Lung microvascular endothelial cell (primary cell): Measurements from ENCODE around the gene SMTNL2. TPM values are rescaled to one million over a fixed set of nuclear protein-coding genes. Genes with fewer than 3 reads are reported as not detected.
"Not testable (repeated sequence)": the region's sequence is repeated elsewhere in the genome, so short reads cannot be mapped to it uniquely, and the experiment has no call there.

Source experiments
- DNase-seq, 2 donors: peaks; one replicate each; pipeline versions ENCODE4 v3.0.0 to v3.0.0-alpha.2; 2010; ENCODE audit warnings: low read depth in 2 of 2
- total RNA-seq: library from RNA; depleted of rRNA; stranded (reverse); fragments of >200 nt; gene quantifications from 2 replicates; pipeline ENCODE4 v1.2.1, GENCODE V29; 2014

SMTNL2 gene
- total RNA-seq, 1 donor from 2014 or later, result not detected

GRCh38 chr17:4559966-4560365 is 24.4 kb upstream of the SMTNL2 start:
- DNase-seq, result no peak

DNA sequence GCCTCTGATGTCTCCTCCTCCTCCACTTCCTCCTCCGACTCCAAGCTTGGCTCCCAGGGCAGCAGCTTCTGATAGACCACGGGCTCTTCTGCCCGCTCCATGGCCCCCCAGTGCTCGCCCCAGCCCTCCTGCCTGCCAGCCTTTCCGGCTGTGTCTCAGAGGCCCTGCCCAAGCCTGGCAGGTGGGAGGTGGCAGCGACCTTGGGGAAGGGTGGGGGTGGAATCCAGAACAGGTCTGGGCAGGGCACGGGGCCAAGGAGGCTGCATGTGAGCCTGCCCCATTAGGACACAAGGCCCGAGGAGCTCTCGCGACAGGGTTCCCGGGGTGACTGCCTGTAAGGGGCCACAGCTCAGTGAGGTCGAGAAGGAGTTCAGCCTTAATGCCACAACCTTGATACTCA is 23.9 kb upstream of the SMTNL2 start, which contains the start of gene GGT6:
Gene GGT6, minus strand, starts transcription at position 157 of the 400 bp plus-strand sequence. Its CDS starts 56 bp downstream, at position 101.
- DNase-seq, result no peak

GRCh38 chr17:4560837-4561256 is 23.5 kb upstream of the SMTNL2 start:
- no peak for DNase-seq

- no peak for DNase-seq
These were observed 22.0 kb upstream of the SMTNL2 start for GRCh38 chr17:4562015-4562969.

DNA sequence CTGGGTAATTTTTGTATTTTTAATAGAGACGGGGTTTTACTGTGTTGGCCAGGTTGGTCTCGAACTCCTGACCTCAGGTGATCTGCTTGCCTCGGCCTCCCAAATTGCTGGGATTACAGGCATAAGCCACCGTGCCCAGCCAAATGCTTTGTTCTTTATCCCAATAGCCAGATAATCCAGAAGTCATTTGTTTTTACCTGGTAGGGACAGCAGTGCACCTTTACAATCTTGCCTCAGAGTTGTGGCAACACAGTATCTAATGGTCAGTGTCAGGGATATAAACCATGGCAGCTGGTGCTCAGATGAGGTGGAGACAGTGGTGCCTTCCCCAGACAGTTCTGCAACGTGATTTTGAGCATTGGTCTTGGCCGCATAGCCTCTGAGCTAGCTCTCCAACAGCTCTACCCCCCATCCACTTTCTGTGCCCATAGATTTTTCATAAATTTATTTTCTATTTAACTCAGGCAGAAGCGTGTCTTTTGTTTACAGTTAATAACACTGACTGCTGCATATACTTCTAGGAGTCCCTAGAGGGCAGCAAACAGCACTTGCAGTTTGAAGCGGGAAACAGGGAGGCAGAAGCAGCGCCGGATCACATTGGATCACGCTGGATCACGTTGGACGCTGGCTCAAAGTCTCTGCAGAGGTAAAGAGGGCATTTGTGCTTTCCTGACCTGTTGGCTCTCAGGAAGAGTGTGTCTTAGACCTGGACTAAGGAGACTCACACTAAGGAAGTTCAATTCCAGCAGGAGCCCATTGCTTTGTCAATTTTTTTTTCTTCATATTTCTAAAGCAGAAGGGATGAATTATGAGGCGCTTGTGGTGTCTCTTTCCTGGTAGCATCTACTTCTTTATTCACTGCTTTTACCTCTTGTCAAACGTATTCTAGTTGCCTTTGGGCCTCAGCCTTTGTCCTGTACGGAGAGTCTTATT is 18.9 kb upstream of the SMTNL2 start:
- peak; percentile 82 to 85 for DNase-seq

GRCh38 chr17:4566785-4567184 is 17.5 kb upstream of the SMTNL2 start:
- peak; percentile 49 to 66 for DNase-seq

- DNase-seq, result no peak
These were observed 14.7 kb upstream of the SMTNL2 start for GRCh38 chr17:4569591-4569990.

DNA sequence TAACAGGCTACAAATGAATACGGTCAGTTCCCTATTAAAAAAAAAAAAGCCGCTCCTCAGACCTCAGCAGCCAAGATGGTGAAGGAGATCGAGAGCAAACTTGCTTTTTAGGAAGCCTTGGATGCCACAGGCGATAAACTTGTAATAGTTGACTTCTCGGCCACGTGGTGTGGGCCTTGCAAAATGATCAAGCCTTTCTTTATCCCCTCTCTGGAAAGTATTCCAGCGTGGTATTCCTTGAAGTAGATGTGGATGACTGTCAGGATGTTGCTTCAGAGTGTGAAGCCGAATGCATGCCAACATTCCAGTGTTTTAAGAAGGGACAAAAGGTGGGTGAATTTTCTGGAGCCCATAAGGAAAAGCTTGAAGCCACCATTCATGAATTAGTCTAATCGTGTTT is 12.2 kb upstream of the SMTNL2 start:
- DNase-seq, result no peak

DNA sequence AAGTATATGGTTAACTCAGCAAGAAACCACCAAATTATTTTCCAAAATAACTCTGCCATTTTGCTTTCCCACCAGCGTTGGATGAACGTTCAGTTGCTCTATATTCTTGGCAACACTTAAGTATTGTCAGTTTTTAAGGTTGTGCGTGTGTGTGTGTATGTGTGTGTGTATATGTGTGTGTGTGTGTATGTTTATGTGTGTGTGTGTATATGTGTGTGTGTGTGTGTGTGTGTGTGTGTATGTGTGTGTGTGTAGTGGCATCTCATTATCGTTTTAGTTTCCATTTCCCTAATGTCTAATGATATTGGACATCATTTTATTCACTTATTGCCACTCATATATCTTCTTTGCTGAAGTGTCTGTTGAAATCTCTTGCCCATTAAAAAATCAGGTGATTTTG is 11.2 kb upstream of the SMTNL2 start:
- DNase-seq, result no peak

DNA sequence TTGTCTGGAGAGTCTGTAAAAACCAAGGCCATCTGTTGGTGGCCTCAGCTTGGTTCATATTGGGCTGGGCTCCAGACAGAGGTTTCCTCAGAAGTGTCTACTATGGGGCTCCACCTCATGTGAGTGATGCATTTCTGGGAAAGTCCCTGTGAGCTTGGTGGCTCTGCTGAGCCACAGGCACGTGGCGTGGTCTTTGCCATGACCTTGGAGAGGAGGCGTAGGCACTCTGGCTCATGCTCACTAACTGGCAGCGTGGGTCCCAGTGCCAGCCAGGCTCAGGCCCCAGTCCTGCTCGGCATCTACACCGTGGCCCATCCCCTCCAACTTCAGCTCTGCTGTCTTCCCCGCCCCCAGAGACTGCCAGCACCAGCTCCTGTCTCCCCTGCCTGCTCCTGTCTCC is 10.7 kb upstream of the SMTNL2 start:
- no peak for DNase-seq

GRCh38 chr17:4574448-4575045 is 9.8 kb upstream of the SMTNL2 start:
- DNase-seq, result no peak

- DNase-seq, result no peak
These were observed 8.2 kb upstream of the SMTNL2 start for GRCh38 chr17:4576161-4576558.

GRCh38 chr17:4576729-4577322 is 7.5 kb upstream of the SMTNL2 start:
- DNase-seq, result no peak

DNA sequence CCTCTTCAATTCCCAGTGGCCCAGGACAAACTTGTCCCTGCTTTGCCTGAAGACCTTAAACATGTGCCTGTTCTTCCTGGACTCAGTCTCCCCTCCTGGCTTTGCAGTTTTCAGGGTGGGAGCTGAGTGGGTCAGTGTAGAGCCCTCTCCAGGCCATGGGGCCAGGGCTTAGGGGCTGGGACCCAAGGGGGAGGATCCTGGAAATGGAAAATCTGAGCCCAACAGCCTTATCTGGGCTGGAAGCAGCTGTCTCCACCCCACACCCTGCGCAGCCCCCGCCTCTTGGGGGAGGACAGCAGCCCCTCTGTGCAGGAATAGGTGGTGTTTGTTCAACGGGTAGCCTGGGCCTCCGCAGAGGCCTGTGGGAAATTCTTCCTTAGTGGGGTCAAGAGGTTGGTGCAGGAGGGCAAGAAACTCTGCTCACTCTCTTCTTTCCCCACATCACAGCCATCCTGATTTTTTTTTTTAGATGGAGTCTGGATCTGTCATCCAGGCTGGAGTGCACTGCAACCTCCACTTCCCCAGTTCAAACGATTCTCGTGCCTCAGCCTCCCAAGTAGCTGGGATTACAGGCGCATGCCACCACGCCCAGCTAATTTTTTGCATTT is 6.8 kb upstream of the SMTNL2 start:
- no peak for DNase-seq

GRCh38 chr17:4578349-4578748 is 6.0 kb upstream of the SMTNL2 start:
- not testable (repeated sequence) for DNase-seq

DNA sequence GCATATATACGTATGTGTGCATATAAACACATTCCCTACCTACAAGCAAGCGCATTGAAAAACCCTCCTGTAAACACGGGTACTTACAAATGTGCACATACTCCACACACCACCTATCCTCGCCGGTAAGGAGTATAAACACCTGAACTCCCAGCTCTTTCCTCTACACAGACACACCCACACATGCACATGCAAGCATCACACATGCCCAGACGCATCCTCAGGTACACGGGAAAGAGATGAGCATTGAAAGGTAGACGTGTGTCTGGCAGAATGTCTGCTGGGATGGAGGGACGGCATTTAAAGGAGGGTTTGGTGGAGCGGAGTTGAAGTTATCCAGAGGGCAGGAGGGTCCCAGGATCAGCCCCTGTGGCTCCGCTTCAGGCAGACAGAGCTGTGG is 4.7 kb upstream of the SMTNL2 start:
- DNase-seq, result no peak

DNA sequence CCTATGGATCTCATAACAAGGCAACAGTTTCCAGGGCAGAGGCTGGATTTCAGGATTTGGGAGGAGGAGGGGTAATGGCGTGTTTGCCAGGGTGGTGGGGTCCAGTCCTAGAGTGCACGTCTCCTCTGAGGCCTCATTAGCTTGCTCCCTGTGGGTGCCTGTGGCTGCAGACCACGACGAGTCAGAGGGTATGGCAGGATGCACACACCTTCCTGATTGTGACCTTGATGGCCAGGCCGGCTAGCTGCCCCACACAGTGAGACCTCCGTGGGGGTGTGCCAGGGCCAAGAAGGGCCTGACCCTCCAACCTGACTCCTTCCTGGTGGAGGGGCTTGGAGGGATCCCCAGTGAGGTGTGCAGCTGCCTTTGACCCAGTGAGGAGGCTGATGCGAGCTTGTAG is 4.0 kb upstream of the SMTNL2 start:
- no peak for DNase-seq

GRCh38 chr17:4582101-4582501 is 2.2 kb upstream of the SMTNL2 start:
- no peak for DNase-seq

DNA sequence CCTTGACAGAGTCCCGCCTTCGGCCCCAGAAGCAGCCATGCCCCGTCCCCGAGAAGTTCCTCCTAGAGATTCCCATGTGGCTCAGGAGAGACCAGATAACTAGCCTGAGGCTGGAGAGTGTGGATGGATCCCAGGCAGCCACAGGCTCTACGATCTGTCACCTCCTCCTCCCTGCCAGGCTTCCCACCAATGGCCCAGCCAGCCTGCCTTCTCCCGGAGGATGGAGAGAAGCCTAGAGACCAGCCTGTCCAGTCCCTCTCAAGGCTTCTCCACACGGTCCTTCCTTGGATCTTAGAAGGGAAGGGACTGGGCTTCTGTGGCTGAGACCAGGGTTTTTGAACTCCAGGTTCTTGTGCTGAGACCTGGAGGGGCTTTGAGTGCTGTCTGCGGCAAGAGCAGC is 1.6 kb upstream of the SMTNL2 start:
- no peak for DNase-seq

DNA sequence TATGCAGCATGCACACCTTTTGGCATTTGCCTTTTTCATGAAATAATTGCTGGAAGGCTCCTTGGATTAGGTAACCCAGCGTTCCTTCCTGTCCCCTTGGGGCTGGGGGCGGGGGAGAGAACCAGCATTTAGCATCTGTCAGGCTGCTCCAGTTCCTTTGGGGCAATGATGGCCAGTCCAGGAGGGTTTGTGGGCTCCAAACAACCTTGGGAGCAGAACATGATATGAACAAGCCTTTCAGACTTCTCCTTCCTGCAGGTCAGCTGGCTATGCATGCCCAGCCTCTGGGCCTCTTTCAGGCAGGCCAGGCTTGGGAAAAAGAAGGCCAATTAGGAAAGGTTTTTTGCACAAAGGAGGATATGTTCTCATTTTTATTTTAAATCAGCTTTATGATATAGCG is 1.1 kb upstream of the SMTNL2 start:
- no peak for DNase-seq

DNA sequence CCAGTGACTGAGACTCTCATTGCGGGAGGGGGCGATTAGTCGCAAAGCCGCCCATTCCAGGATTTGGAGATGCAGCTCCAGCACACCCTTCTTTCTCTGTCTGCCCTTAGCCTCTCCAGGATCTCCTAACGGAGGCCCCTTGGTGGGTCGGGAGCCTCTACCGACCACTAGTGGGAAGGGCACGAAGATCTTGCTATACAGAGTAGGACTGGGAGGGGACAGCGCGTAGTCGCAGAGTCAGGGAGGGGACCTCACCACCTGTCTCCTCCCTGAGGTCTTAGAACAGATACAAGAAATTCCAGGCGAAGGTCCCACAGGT is 588 bp upstream of the SMTNL2 start:
- peak; percentile 17 to 21 for DNase-seq
